ENCODE measurements around the gene HAUS2.
"Not testable (repeated sequence)": the region's sequence is repeated elsewhere in the genome, so short reads cannot be mapped to it uniquely, and the experiment has no call there.

The HAUS2 gene
- 44.3 to 48.9 reads per million in 2 donors for total RNA-seq

DNA sequence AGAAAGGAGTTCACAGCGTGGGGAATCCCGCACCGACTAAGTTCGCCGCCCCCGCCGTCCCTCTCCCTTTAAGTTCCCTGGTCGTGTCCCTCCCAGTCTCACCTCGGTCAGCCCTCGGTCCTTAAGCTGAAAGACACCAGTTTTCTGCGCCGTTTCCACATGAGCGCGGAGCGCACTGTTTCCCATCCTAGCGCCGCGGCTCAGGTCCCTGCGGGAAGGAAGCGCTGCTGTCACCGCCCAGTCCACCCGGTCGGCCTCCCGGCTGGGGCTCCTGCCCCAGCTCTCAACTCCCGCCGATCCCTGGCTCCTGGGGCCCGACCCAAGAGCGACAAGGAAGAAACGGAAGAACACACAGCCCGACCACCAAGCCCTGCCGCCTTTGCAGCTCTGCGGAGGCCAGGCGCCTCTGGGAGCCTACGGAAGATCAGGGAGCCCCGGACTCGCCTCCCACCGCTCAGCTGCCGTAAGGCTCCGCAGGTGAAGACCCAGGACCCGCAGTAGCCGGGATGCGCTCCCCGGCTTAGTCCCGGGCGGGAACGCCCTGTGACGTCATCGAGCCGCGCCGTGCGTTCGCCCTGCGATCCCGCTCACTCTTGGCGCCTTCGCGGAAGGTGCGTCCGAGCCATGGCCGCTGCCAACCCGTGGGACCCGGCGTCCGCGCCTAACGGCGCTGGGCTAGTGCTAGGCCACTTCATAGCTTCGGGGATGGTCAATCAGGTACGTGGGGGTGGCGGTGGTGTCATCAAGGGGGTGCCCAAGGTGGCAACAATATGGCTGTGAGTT, at the start of gene HAUS2, which contains the start of gene LRRC57:
TSS of gene HAUS2 (plus strand) at position 590 of the 783 bp plus-strand sequence. CDS start at position 625, 35 bp downstream.
TSS of gene LRRC57 (minus strand) at position 545 of the 783 bp plus-strand sequence. CDS start at position 186, 359 bp downstream.
- peak; percentile 80 for DNase-seq

DNA sequence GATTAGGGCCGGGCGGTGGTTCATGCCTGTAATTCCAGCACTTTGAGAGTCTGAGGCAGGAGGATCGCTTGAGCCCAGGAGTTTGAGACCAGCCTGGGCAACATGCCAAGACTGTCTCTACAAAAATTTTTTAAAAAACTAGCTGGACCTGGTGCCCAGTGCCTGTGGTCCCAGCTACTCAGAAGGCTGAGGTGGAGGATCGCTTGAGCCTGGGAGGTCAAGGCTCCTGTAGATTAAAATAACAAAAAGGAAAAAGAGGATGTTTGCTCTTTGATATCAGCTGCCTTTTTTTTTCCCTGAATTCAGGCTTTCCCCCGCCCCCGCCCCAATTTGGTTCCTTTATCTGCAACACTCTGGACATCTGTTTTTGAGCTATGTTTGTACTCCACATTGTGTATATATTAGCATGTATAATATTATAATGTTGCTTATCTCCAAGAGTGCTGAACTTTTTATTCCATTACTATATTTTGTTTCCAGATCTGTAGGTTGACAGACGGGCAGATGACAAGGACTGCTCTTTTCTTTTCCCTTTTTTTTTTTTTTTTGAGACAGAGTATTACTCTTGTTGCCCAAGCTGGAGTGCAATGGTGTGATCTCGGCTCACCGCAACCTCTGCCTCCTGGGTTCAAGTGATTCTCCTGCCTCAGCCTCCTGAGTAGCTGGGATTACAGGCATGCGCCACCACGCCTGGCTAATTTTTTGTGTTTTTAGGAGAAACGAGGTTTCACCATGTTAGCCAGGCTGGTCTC, 48.6 kb upstream of the HAUS2 start:
- DNase-seq = no peak

DNA sequence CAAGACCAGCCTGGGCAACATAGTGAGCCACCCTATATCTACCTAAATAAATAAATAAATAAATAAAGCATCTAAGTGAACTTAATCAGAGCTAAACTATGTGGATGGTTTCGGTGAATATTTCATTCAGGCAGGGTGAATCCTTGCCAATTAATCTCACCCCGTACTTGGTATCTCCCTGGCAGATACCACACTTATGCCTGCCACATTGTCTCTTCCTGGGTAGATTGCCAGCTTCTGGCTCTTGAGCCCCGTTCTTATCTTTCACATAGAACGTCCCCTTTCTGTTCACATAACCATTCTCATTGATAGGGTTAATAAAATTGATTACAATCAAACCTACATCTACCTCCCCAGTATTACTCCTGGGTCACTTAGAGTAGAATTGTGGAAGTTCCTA, 46.2 kb upstream of the HAUS2 start:
- DNase-seq = no peak

DNA sequence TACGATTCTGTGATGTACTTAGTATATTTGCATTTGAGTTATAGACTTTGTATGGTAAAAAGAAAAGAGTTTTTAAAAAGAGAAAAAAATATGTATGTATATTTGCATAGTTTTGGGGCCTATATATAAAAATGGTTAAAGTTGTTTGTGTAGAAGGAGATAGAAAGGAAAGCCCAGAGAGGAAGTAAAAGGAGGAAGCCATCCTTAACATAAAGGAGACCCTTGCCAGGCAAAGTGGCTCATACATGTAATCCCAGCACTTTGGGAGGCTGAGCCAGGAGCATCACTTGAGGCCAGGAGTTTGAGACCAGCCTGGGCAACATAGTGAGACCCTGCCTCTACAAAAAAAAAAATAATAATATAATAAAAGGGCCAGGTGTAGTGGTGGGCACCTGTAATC, 44.8 kb upstream of the HAUS2 start:
- DNase-seq = no peak

DNA sequence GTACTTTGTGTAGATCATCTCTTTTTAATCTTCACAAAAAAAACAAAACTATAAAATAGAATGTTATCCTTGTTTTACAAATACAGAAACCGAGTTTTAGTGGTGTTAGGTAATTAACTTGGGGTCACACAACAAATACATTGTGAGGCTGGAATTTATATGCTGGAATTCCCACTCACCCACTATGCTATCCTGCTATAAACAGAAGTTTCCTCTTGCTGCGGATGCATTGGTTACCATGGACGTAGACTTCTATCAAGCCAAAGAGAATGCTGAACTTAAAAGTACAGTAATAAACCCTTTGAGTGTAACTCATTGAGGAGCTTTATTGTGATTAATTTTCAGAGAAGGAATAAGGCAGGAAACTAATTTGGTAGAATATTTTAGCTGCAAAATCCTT, 44.0 kb upstream of the HAUS2 start:
- no peak for DNase-seq

DNA sequence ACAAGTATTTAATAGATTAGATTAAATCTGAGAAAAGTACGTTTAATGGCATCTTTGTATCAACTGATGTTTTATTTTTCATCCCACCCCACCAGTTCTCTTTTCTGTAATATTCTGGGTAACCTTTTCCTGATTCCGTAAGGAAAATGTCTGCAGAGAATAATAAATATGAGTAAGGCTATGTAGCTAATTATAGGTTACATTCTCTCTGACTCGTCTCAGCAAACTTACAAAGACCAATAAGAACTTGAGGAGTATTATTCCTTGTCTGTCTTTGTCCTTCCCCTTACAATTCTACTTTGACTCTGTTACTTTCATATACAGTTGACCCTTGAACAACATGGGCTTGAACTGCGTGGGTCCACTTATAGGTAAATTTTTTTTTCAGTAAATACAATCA, 41.1 kb upstream of the HAUS2 start:
- no peak for DNase-seq

DNA sequence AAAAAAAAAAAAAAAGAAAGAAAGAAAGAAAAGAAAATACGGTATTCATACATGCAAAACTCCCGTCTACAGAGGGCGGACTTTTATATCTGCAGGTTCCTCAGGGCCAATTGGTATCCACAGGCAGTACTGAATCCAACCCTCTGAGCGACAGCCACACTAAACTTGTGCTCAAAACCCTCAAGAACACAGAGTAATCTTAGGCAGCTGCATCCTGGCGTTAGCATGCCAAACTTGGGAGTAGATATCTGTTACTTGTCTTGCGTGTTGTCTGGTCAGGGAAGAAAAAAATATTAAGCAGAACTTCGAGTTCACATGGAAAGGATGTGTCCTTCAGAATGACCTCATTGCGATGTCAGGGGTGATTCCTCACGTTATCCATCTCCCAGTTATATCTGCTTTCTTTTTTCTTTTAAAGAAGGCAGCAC, 40.4 kb upstream of the HAUS2 start:
- DNase-seq = no peak

DNA sequence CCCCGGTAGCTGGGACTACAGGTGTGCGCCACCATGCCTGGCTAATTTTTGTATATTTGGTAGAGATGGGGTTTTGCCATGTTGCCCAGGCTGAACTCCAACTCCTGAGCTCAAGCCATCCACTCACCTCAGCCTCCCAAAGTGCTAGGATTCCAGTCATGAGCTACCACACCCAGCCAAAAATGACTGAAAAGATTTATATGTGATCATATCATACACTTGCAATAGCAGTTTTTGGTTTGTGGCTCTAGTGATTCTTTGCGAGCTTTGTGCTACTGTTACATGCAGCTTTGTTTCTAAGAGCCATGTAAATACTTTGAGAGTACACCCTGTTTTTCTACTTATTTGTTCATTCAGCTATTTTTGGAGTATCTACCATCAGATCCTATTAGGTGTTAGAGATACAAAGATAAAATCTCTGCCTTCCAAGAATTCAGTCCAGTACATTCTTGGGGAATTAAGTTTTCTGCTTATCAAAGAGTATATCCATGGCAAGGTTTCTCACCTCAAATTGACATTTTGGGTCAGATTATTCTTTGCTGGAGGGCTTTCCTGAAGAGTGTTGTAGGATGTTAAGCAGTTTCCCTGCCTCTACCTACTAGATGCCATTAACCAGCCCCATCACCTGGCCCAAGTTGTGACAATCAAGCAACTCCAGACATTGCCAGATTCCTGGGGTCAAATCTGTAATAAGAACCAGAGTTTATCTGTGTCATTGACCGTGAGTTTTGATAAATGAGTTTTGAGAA, 38.2 kb upstream of the HAUS2 start:
- no peak for DNase-seq

DNA sequence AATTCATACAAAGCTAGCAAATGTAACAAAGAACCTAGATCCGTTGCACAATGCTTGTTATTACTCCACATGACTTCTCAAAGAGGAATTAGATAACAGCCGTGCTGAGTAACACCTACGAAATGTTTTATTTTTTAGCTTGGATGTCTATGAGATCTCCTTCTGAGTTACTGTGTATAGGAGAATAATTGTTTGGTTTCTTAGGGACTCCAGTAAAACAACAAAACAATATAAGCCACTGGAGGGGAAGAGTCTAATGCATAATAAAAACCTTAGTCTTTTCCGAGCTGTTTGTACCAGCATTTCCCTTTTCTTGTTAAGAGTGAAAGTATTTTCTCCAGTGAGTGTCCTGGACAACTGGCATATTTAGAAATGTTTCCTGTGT, 37.6 kb upstream of the HAUS2 start:
- no peak for DNase-seq

DNA sequence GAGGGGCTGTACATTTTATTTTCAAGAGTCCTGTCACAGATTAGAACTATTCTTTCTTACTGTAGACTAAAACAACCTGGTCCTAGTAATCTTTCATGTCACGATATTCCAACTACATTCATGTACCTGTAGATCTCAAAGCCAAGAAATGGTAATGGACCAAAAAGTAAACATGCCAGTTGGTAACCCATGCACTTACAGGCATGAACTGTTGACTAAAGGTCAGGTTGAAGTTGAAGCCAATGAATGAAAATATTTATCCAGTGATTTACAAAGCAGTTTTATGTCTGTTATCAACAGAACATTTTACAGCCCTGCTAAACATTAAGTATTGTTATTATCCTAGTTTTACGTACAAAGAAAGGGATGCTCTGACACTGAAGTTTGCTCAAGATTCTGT, 25.3 kb upstream of the HAUS2 start:
- DNase-seq = no peak

DNA sequence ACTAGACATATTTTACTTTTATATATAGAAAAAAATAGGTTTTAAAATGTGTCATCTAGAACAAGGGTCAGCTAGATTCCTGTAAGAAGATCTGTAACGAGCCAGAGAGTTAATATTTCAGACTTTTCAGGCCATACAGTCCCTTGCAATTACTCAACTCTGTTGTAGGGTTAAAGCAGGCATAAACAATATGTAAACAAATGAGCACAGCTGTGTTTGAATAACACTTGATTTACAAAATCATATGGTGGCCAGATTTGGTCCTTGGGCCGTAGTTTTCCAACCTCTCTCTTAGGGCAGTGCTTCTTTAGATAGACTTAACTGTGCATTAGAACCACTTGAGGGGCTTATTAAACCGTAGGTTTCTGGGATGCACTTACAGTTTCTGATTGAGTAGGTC, 19.7 kb upstream of the HAUS2 start:
- DNase-seq = no peak

DNA sequence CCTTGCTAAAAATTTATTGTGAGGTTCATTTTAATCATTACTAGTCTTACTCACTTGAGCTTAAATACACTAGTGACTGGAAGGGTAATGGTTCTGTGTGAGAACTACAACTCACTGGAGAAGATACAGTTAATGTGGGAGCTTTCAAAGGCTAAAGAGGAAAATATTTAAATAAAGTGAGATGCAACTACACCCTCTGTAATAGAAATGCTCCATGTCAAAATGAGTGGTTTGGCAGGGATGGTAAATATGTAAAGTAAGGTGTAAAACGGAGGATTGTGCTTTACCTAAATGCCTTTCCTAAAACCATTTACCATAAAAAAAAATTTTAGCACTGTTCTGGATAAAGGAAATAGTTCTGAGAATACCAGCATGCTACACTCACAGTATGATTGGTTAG, 15.4 kb upstream of the HAUS2 start:
- DNase-seq = no peak

DNA sequence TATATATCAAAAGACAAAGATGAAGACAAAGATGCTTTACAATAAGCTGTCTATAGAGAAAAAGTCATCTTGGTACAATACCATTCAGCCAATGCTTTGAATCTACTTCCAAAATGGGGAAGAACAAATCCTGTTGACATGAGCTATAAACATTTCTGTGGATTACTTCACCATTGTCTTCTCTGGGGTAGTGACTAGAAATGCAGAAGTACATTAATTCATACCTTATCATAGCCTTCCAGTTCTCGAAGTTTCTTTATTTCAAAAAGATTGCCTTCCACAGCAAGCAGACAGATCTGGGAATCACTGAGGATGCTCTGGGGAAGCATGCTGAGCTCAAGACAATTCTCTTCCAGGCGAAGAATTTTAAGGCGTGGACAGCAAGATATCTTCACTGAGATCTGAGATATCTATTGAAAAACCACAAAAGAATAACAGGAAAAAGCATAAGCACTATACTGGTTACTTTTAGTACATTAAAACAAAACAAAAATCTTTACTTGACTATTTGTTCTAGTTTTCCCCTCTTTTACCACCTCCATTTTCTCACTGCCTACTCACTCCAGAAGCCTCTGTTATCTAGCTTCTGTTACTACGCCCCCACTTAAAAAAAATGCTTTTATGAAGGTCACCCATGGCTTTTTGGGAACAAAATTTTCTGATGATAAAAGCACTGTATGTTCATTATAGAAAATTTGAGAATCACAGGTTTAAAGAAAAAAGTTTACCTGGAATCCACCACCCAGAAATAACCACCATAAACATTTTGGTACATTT, 3.6 kb upstream of the HAUS2 start:
- DNase-seq = no peak

DNA sequence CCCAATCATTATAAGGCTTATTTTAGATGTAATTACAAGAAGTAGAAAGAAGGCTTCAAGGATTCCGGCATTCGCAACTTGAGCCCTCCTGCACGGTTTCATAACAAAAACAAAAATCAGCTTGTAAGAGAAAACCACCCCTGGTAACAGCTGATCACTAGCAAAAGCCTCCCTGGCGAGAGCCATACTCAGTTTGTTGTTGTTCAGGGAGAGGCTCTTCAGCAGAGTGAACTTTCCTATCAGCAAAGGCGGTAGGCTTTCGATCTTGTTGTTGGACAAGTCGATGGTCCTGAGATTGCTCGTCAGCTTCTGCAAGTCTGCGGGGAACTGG, 755 bp upstream of the HAUS2 start:
- no peak for DNase-seq

DNA sequence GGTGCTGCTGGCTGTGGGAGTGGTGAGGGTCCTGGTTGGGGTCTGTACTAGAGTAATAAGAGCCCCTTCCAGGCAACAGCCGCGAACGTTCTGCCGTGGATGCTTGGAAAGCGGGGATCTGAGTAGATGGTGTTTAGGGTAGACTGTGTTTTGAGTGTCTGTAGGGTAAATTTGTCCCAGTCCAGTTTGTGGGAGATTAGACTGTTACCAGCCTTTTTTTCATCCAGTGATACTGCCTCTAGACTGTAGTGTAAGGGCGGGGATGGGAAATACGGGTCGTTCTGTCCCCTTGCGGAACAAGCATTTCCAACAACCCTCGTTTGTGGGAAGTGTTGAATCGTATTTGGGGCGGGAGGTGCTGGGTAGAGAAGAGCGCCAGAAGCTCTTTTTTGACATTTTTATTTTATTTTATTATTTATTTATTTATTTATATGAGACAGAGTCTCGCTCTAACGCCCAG, 424 bp downstream of the HAUS2 start:
- DNase-seq = no peak

DNA sequence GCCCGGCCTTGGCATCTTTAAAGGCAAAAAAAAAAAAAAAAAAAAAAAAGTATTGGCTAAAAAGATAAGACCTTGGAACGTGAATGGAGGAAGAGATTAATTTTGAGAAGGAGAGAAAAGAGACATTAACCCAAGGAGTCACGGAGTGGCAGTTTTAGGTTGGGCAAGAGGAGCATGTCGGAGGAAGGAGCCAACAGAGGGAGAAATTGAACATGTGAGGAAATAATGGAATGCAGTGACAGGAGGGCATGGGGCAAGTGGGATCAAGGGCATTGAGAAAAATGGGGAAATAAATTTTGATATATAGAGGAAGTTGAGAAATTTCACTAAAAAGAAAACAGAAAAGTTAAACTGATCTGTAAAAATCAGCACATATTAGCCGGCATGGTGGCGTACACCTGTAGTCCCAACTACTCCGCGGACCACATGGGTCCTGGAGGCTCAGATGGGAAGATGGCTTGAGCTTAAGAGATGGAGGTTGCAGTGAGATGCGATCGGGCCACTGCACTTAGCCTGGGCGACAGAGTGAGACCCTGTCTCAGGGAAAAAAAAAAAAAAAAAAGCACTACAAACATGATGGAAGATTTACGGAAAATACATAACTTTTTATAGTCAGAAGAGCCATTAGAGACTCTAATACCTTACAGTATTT, 1.2 kb downstream of the HAUS2 start:
- DNase-seq = no peak

DNA sequence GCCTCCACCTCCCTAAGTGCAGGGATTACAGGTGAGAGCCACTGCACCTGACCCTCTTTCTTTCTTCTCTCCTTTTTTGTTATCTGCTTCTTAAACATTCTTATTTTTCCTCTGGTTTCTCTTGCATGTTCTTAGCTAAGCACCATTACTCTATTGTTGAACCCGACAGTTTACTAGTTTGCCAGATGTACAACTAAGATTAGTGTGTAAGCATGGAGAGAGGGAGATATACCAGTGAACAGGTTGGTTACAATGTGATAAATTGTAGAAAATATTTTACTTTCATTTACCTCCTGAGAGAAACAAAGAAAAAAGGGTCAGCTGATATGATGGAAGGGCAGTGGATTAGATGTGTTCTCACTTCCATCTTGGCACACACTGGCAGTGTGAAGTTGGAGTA, 4.9 kb downstream of the HAUS2 start:
- no peak for DNase-seq

DNA sequence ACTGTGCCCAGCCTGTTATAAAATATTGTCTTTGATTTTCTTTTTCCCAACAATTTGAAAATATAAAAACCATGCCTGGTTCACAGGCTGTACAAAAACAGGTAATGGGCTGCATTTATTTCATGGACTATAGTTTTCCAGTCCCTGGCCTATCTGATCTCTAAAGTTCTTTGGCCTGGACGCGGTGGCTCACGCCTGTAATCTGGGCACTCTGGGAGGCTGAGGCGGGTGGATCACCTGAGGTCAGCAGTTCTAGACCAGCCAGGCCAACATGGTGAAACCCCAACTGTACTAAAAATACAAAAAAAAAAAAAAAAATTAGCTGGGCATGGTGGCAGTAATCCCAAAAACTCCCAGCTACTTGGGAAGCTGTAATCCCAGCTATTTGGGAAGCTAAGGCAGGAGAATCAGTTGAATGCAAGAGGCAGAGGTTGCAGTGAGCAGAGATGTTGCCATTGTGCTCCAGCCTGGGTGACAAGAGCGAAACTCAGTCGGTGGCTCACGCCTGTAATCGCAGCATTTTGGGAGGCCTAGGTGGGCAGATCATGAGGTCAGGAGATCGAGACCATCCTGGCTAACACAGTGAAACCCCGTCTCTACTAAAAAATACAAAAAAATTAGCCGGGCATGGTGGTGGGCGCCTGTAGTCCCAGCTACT, 8.0 kb downstream of the HAUS2 start:
- DNase-seq = not testable (repeated sequence)

DNA sequence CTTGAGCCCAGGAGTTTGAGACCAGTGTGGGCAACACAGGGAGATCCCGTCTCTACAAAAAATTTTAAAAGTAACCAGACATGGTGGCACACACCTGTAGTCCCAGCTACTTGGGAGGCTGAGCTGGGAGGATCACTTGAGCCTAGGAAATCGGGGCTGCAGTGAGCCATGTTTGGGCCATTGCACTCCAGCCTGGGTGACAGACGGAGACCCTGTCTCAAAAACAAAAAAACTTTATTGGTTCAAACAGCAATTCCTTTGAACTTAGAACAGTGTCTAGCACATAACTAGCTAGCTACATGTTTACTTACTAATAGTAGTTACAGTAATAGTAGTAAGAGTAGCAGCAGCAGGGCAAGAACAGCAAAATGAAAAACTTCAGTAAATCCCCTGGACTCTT, 10.1 kb downstream of the HAUS2 start:
- DNase-seq = no peak

DNA sequence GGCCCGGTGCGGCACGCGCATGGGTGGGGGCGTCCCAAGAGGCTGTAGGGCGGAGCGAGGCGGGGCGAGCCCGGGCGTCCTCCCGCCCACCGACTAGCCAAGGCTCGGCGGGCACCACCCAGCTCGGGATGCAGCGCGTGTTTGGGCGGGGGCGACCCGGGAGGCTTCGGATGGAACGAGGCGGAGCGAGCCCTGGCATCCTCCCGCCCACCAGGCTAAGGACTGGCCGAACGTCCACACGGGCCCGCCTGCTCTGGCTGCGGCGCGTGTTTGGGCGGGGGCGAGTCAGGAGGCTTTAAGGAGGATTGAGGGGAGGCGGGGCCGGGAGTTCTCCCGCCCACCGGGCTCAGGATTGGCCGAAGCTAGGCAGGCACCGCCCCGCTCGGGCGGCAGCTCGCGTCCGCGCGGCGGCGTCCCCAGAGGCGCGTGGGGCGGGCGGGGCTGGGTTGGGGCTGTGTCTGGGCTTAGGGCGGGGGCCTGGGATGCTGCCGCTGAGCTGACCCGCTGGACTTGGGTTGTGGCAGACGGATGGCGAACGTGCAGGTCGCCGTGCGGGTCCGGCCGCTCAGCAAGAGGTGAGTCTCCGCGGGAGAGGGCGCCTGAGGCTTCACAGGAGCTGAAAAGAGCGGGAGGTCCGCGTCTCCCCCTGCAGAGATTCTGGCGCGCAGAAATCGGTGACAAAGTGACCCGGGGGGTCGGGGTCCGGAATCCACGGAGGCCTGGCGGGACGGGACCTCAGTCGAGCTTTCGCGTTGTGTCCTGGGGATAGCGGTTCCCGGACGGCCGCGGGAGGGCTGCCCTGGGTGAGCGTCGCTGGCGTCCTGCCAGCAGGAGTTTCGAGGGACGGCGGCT, 26.8 kb downstream of the HAUS2 start, which contains the start of gene STARD9:
TSS of gene STARD9 (plus strand) at position 419 of the 852 bp plus-strand sequence. CDS start at position 529, 110 bp downstream.
- peak; percentile 93 for DNase-seq

Data from activated gamma-delta T cell (primary cell).